Measurements from ENCODE around the gene TMEM52. TPM values are rescaled to one million over a fixed set of nuclear protein-coding genes. Genes with fewer than 3 reads are reported as not detected.

The TMEM52 gene
- total and polyA plus RNA-seq, 2 of the 13 experiments (the other 11 are each of a cell fraction or from before 2014, with no cell fraction given), result 13.2 to 18.7 TPM

DNA sequence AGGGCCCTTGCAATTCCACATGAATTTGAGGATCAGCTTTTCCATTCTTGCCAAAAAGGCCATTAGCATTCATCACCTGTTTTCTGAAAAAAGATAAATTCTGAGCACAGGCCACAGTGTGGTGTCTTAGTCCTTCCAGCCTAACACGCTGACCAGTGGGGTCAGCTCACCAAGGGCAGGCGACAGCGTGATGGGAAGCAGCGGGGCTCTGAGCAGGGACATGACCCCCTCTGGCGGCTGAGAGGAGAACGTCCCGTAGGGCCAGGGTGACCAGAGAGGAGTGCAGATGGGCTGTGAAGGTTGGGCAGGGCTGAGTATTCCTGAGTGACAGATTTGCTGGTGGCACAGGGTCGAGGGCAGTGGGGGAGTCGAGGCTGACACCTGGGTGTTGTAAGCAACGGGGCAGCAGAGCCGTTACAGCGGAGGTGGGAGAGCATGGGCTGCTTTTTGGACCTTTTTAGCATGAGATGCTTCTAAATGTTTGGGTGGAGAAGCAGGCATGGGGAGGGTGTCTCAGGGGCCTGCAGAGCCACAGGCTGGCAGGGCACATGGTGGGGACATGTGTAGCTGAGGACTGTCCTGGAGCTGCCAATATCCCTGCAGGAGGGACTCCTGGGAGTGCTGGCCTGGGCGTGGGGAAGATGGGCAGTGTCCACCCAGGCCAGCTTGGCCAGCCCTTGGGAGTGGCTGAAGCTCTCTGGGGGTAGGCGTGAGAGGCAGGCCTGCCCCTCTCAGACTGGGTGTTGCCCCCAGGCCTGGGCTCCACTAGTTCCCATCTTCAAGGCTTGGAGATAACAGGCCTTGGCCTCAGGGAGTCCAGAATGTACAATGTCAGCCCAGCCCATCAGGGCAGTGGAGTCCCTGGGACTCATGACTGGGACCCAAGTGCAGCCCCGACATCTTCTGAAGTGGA lies 12.6 kb downstream of the TMEM52 start (continued):
- TF ChIP-seq, protein P1, sequence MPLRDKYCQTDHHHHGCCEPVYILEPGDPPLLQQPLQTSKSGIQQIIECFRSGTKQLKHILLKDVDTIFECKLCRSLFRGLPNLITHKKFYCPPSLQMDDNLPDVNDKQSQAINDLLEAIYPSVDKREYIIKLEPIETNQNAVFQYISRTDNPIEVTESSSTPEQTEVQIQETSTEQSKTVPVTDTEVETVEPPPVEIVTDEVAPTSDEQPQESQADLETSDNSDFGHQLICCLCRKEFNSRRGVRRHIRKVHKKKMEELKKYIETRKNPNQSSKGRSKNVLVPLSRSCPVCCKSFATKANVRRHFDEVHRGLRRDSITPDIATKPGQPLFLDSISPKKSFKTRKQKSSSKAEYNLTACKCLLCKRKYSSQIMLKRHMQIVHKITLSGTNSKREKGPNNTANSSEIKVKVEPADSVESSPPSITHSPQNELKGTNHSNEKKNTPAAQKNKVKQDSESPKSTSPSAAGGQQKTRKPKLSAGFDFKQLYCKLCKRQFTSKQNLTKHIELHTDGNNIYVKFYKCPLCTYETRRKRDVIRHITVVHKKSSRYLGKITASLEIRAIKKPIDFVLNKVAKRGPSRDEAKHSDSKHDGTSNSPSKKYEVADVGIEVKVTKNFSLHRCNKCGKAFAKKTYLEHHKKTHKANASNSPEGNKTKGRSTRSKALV (CRISPR knock-in tag; IDR thresholded peaks at IDR 0.05), result no peak
- TF ChIP-seq POLR2G (IDR thresholded peaks at IDR 0.05; ENCODE audit: low read depth, low read length), result no peak
- TF ChIP-seq, protein P2, sequence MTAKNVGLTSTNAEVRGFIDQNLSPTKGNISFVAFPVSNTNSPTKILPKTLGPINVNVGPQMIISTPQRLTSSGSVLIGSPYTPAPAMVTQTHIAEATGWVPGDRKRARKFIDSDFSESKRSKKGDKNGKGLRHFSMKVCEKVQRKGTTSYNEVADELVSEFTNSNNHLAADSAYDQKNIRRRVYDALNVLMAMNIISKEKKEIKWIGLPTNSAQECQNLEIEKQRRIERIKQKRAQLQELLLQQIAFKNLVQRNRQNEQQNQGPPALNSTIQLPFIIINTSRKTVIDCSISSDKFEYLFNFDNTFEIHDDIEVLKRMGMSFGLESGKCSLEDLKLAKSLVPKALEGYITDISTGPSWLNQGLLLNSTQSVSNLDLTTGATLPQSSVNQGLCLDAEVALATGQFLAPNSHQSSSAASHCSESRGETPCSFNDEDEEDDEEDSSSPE (CRISPR knock-in tag; IDR thresholded peaks at IDR 0.05), result 0 out of 2 replicates have a peak, but pooled peaks have one; percentile 27
- TF ChIP-seq JUNB (CRISPR knock-in tag; IDR thresholded peaks at IDR 0.05; ENCODE audit: borderline replicate concordance), result no peak
- no peak for TF ChIP-seq TCF7 (IDR thresholded peaks at IDR 0.05; ENCODE audit: low read depth)
- no peak for TF ChIP-seq ZNF207 (IDR thresholded peaks at IDR 0.05; ENCODE audit: borderline replicate concordance)
- TF ChIP-seq MXI1 (IDR thresholded peaks at IDR 0.05; ENCODE audit: borderline replicate concordance, low read depth, low read length), result peak; percentile 65; the same call in 1 of the 3 replicates
- no peak for TF ChIP-seq NR2F2 (IDR thresholded peaks at IDR 0.05; ENCODE audit: borderline replicate concordance, low read depth)
- no peak for TF ChIP-seq ZNF546 (CRISPR knock-in tag; conservative IDR thresholded peaks at IDR 0.05)
- TF ChIP-seq PHF21A (CRISPR knock-in tag; IDR thresholded peaks at IDR 0.05), result no peak
- TF ChIP-seq HMG20B (CRISPR knock-in tag; conservative IDR thresholded peaks at IDR 0.05), result no peak
- TF ChIP-seq ATF7 (IDR thresholded peaks at IDR 0.05), result no peak
- no peak; the same call in 1 of the 2 replicates for TF ChIP-seq ATF7 (CRISPR knock-in tag; IDR thresholded peaks at IDR 0.05)
- TF ChIP-seq ZFP41 (CRISPR knock-in tag; IDR thresholded peaks at IDR 0.05; ENCODE audit: borderline replicate concordance), result no peak
- TF ChIP-seq, protein P3, sequence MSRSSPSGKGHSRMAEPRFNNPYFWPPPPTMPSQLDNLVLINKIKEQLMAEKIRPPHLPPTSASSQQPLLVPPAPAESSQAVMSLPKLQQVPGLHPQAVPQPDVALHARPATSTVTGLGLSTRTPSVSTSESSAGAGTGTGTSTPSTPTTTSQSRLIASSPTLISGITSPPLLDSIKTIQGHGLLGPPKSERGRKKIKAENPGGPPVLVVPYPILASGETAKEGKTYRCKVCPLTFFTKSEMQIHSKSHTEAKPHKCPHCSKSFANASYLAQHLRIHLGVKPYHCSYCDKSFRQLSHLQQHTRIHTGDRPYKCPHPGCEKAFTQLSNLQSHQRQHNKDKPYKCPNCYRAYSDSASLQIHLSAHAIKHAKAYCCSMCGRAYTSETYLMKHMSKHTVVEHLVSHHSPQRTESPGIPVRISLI (CRISPR knock-in tag; IDR thresholded peaks at IDR 0.05; ENCODE audit: borderline replicate concordance), result no peak
- TF ChIP-seq BRCA1 (CRISPR knock-in tag; IDR thresholded peaks at IDR 0.05), result no peak
- TF ChIP-seq, protein P4, sequence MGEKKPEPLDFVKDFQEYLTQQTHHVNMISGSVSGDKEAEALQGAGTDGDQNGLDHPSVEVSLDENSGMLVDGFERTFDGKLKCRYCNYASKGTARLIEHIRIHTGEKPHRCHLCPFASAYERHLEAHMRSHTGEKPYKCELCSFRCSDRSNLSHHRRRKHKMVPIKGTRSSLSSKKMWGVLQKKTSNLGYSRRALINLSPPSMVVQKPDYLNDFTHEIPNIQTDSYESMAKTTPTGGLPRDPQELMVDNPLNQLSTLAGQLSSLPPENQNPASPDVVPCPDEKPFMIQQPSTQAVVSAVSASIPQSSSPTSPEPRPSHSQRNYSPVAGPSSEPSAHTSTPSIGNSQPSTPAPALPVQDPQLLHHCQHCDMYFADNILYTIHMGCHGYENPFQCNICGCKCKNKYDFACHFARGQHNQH (CRISPR knock-in tag; IDR thresholded peaks at IDR 0.05), result peak; percentile 63
- TF ChIP-seq, protein P5, sequence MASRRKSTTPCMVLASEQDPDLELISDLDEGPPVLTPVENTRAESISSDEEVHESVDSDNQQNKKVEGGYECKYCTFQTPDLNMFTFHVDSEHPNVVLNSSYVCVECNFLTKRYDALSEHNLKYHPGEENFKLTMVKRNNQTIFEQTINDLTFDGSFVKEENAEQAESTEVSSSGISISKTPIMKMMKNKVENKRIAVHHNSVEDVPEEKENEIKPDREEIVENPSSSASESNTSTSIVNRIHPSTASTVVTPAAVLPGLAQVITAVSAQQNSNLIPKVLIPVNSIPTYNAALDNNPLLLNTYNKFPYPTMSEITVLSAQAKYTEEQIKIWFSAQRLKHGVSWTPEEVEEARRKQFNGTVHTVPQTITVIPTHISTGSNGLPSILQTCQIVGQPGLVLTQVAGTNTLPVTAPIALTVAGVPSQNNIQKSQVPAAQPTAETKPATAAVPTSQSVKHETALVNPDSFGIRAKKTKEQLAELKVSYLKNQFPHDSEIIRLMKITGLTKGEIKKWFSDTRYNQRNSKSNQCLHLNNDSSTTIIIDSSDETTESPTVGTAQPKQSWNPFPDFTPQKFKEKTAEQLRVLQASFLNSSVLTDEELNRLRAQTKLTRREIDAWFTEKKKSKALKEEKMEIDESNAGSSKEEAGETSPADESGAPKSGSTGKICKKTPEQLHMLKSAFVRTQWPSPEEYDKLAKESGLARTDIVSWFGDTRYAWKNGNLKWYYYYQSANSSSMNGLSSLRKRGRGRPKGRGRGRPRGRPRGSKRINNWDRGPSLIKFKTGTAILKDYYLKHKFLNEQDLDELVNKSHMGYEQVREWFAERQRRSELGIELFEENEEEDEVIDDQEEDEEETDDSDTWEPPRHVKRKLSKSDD (CRISPR knock-in tag; IDR thresholded peaks at IDR 0.05; ENCODE audit: low read depth), result 0 out of 2 replicates have a peak, but pooled peaks have one; percentile 41
- peak; percentile 80 for TF ChIP-seq GATAD2A (CRISPR knock-in tag; IDR thresholded peaks at IDR 0.05)
- TF ChIP-seq ZFP90 (CRISPR knock-in tag; IDR thresholded peaks at IDR 0.05; ENCODE audit: borderline replicate concordance), result no peak
- TF ChIP-seq NR2F6 (IDR thresholded peaks at IDR 0.05), result peak; percentile 62; the same call in 1 of the 2 replicates
- peak; percentile 81 for TF ChIP-seq NR2F6 (CRISPR knock-in tag; IDR thresholded peaks at IDR 0.05)
